Activated naive CD8-positive, alpha-beta T cell treated with anti-CD3 and anti-CD28 coated beads, Interleukin-2, amount 50 U/mL, for 24 hours (primary cell): ENCODE results near the gene TRIM5.

Experiments used
- ATAC-seq: fragments of 150-1000 bp; cut with Tn5 transposase; one replicate; pipeline ENCODE4 v1.10.0; 2021
- DNase-seq: peaks from one replicate; pipeline ENCODE4 v3.0.0; 2021
- H3K27ac Mint-ChIP-seq: one replicate; pipeline ENCODE4 v1.8.0; 2021; ENCODE audit warnings: mild to moderate bottlenecking, mixed read lengths
- H3K27me3 Mint-ChIP-seq: one replicate; pipeline ENCODE4 v1.8.0; 2021; ENCODE audit warnings: mixed read lengths
- H3K36me3 Mint-ChIP-seq: one replicate; pipeline ENCODE4 v1.8.0; 2021; ENCODE audit warnings: low read depth, mixed read lengths
- H3K4me1 Mint-ChIP-seq: one replicate; pipeline ENCODE4 v1.8.0; 2021; ENCODE audit warnings: mixed read lengths
- H3K4me3 Mint-ChIP-seq: one replicate; pipeline ENCODE4 v1.8.0; 2021; ENCODE audit warnings: mild to moderate bottlenecking, moderate library complexity, mixed read lengths
- H3K9me3 Mint-ChIP-seq: one replicate; pipeline ENCODE4 v1.8.0; 2021; ENCODE audit warnings: mixed read lengths

TRIM5 gene

GRCh38 chr11:5622802-5623201 is 62.1 kb downstream of the TRIM5 start:
- H3K27ac Mint-ChIP-seq, result no peak overlapping the region
- H3K27me3 Mint-ChIP-seq, result no peaks in the 10 kb centered on the region
- H3K4me1 Mint-ChIP-seq, result peaks cover 39% of the 10 kb centered on the region
- ATAC-seq (no peak), DNase-seq (no peak)
- no peak overlapping the region for H3K4me3 Mint-ChIP-seq
- peaks cover 2% of the 10 kb centered on the region for H3K36me3 Mint-ChIP-seq
- H3K9me3 Mint-ChIP-seq, result no peaks in the 10 kb centered on the region

DNA sequence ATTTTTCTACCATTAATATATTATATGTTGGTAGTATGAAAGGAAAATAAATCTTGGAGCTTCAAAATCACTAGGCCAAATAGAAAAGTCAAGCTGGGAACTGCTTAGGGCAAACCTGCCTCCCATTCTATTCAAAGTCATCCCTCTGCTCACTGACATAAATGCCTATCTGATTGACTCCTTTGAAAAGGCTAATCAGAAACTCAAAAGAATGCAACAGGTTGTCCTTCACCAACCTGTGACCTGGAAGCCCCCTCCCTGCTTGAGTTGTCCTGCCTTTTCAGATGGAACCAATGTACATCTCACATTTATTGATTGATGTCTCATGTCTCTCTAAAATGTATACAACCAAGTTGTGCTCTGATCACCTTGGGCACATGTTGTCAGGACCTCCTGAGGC is 63.3 kb downstream of the TRIM5 start:
- ATAC-seq, result no peak
- H3K36me3 Mint-ChIP-seq, result no peaks in the 10 kb centered on the region
- no peak overlapping the region for H3K27ac Mint-ChIP-seq
- peaks cover 27% of the 10 kb centered on the region for H3K4me1 Mint-ChIP-seq
- no peak overlapping the region for H3K4me3 Mint-ChIP-seq
- no peaks in the 10 kb centered on the region for H3K27me3 Mint-ChIP-seq
- no peak for DNase-seq
- H3K9me3 Mint-ChIP-seq, result no peaks in the 10 kb centered on the region

DNA sequence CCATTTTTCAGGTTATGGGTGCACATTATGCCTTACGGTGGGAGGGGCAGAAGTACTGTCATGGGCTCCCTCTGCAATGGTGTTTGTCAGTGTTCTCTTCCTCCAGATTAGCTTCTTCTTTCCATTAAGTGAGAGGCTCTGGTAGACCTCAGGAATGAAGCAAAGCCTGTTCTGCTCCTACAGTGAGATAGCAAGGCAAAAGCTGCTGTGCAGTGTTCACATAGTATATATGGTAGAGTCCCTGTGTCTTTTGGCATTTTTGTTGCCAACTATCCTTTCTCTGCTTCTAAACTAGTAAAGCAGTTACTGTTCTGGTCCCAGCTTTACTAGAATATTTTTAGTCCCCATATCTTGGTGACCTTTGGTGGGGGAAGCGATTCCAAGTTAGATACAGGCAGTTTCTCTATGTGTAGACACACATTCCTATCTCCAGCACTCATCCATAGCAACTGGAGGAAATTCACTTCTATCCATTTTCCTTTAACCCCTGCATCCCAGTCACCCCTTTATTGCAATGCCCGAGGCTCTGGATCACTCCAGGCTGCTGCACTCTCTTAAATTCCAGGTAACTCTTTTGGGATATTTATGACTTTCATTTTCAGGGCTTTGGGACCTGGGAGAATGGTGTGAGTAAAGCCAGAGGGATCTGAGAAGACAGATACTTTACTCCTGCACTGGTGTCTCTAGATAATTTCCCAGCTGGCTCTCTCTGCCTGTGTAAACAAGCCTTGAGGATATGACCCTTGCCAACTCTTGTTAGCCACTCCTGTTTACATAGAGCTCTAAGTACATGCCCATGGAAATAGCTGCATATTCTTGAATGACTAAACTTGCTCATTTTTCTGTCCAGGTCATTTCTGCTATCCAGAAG is 64.0 kb downstream of the TRIM5 start:
- DNase-seq (no peak), ATAC-seq (no peak)
- Mint-ChIP-seq H3K27me3 (no peaks in the 10 kb centered on the region), H3K36me3 (no peaks in the 10 kb centered on the region), H3K27ac (no peak overlapping the region), H3K4me3 (no peak overlapping the region), H3K4me1 (peaks cover 20% of the 10 kb centered on the region), H3K9me3 (no peaks in the 10 kb centered on the region)

GRCh38 chr11:5618807-5619206 is 66.1 kb downstream of the TRIM5 start:
- Mint-ChIP-seq H3K4me1 (peaks cover 3% of the 10 kb centered on the region), H3K27ac (no peak overlapping the region), H3K36me3 (no peaks in the 10 kb centered on the region), H3K9me3 (no peaks in the 10 kb centered on the region), H3K4me3 (no peak overlapping the region), H3K27me3 (no peaks in the 10 kb centered on the region)
- no peak for DNase-seq
- ATAC-seq, result no peak
